Measurements from ENCODE around the gene COPE. TPM values are rescaled to one million over a fixed set of nuclear protein-coding genes. Genes with fewer than 3 reads are reported as not detected.

Gene COPE
- polyA plus RNA-seq, 1 experiment: 170 TPM

GRCh38 chr19:18867199-18867598 is 52.0 kb downstream of the COPE start:
- ChIA-PET POLR2A (interaction anchor here (1.1 kb wide), 1 partner anchor 18 kb away, joined by 4 read pairs; no protein-coding TSS in a partner anchor), CTCF (interaction anchor here (0.6 to 2.8 kb wide), 7 partner anchors 9 to 408 kb away, joined by 4 to 25 read pairs (median 9); partner anchors contain the start of gene REX1BD)
- H3K27me3 ChIP-seq (ENCODE audit: control insufficient read depth, insufficient read depth, low read length): peaks cover 8% of the 10 kb centered on the region
- H3K4me3 ChIP-seq (ENCODE audit: low read depth, low read length): no peak overlapping the region
- H3K27ac ChIP-seq (ENCODE audit: low read depth, low read length): no peak overlapping the region
- no peak for TF ChIP-seq CTCF (IDR thresholded peaks at IDR 0.05; ENCODE audit: low read depth, low read length)
- no peak for DNase-seq (ENCODE audit: low read depth, low spot score)
- no peaks in the 10 kb centered on the region; the same call in 1 of the 2 replicates for H3K9me3 ChIP-seq (ENCODE audit: control insufficient read depth, insufficient read depth, low read length)

DNA sequence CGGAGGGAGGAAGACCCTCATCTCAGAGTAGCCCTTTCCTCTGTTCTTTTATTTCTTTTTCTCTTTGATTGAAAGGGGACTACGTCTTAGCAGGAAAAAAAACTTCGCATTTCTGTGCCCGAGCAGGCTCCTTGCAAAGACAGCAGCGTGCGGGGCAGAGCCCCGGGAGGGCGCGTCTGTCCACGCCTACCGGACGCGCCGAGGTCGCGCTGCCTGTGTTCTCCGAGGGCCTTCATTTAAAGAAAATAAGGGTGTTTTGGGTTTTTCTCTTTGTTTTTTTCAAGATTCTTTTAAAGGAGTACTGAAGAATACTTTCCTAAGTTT is 52.4 kb downstream of the COPE start:
- H3K4me3 ChIP-seq (ENCODE audit: low read depth, low read length): no peak overlapping the region
- CTCF ChIA-PET: interaction anchor here (0.6 to 2.8 kb wide), 9 partner anchors 10 to 408 kb away, joined by 3 to 25 read pairs (median 8); partner anchors contain the start of gene REX1BD
- H3K27ac ChIP-seq (ENCODE audit: low read depth, low read length): no peak overlapping the region
- peaks cover 8% of the 10 kb centered on the region for H3K27me3 ChIP-seq (ENCODE audit: control insufficient read depth, insufficient read depth, low read length)
- no peak for TF ChIP-seq CTCF (IDR thresholded peaks at IDR 0.05; ENCODE audit: low read depth, low read length)
- H3K9me3 ChIP-seq (ENCODE audit: control insufficient read depth, insufficient read depth, low read length): no peaks in the 10 kb centered on the region; the same call in 1 of the 2 replicates
- POLR2A ChIA-PET: interaction anchor here (1.1 kb wide), 1 partner anchor 18 kb away, joined by 4 read pairs; no protein-coding TSS in a partner anchor
- no peak for DNase-seq (ENCODE audit: low read depth, low spot score)

GRCh38 chr19:18865973-18866799 is 53.0 kb downstream of the COPE start:
- no peak overlapping the region for H3K27ac ChIP-seq (ENCODE audit: low read depth, low read length)
- DNase-seq (ENCODE audit: low read depth, low spot score): no peak
- peaks cover 8% of the 10 kb centered on the region for H3K27me3 ChIP-seq (ENCODE audit: control insufficient read depth, insufficient read depth, low read length)
- no peak overlapping the region for H3K4me3 ChIP-seq (ENCODE audit: low read depth, low read length)
- TF ChIP-seq CTCF (IDR thresholded peaks at IDR 0.05; ENCODE audit: low read depth, low read length): peak; percentile 93
- CTCF ChIA-PET: interaction anchor here (0.6 to 2.8 kb wide), 11 partner anchors 10 to 318 kb away, joined by 3 to 25 read pairs (median 5); partner anchors contain the start of gene REX1BD
- POLR2A ChIA-PET: no interaction called here
- no peaks in the 10 kb centered on the region; the same call in 1 of the 2 replicates for H3K9me3 ChIP-seq (ENCODE audit: control insufficient read depth, insufficient read depth, low read length)

DNA sequence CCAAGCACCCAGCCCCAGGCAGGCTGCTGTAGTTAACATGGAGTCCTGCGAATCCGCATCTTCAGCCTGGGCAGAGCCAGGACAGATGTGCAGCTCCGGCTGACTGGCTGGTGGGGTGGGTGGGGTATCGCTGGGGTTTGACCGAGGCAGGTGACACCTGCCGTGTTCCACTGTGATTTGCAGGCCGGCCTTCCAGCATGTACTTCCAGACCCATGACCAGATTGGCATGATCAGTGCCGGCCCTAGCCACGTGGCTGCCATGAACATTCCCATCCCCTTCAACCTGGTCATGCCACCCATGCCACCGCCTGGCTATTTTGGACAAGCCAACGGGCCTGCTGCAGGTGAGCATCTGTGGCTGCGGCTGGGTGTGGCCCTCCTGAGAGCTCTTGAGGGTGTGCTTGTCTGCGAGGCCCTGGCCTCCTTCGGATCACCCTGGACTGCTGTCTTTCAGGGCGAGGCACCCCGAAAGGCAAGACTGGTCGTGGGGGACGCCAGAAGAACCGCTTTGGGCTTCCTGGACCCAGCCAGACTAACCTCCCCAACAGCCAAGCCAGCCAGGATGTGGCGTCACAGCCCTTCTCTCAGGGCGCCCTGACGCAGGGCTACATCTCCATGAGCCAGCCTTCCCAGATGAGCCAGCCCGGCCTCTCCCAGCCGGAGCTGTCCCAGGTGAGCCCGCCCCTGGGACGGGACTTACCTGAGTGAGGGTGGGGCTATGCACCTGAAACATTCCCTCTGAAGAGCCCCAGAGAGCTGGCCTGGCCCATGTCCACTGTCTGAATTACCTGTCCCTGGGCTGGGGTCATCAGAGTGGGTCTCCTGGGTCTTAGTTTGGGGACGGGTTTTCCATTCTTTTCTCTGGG is 53.8 kb downstream of the COPE start:
- POLR2A ChIA-PET: no interaction called here
- Histone ChIP-seq H3K9me3 (ENCODE audit: control insufficient read depth, insufficient read depth, low read length) (no peaks in the 10 kb centered on the region; the same call in 1 of the 2 replicates), H3K4me3 (ENCODE audit: low read depth, low read length) (no peak overlapping the region), H3K27me3 (ENCODE audit: control insufficient read depth, insufficient read depth, low read length) (peaks cover 4% of the 10 kb centered on the region), H3K27ac (ENCODE audit: low read depth, low read length) (no peak overlapping the region)
- CTCF ChIA-PET: interaction anchor here (0.8 to 2.8 kb wide), 7 partner anchors 9 to 317 kb away, joined by 3 to 25 read pairs (median 4); partner anchors contain the start of gene REX1BD
- DNase-seq (ENCODE audit: low read depth, low spot score): no peak
- TF ChIP-seq CTCF (IDR thresholded peaks at IDR 0.05; ENCODE audit: low read depth, low read length): no peak
